Neutrophil (primary cell): ENCODE measurements around the gene NRG3.

Experiments
- H3K27ac ChIP-seq: fragments of 200-600 bp; sonication (generic); 2 replicates; pipeline ENCODE4 v1.5.1; 2016; ENCODE audit warnings: mild to moderate bottlenecking, moderate library complexity
- H3K27me3 ChIP-seq: fragments of 200-600 bp; sonication (generic); 2 replicates; pipeline ENCODE4 v1.6.0; 2016; ENCODE audit warnings: mild to moderate bottlenecking
- H3K36me3 ChIP-seq: fragments of 200-600 bp; sonication (generic); 2 replicates; pipeline ENCODE4 v1.5.1; 2017
- H3K4me1 ChIP-seq, 2 experiments: fragments of 200-600 bp in 1 of 2; sonication (generic) in 1 of 2; 1 replicate in 1 of 2; 2 replicates in 1 of 2; pipeline versions ENCODE4 v1.5.1 to v1.6.1; 2013 to 2016; ENCODE audit warnings: low read depth in 1 of 2, low read length in 1 of 2, mild to moderate bottlenecking in 1 of 2, moderate library complexity in 1 of 2; ENCODE audit not compliant: control insufficient read depth in 1 of 2, insufficient read depth in 1 of 2
- H3K4me3 ChIP-seq, 2 experiments: fragments of 200-600 bp in 1 of 2; sonication (generic) in 1 of 2; 1 replicate in 1 of 2; 2 replicates in 1 of 2; pipeline ENCODE4 v1.5.1; 2013 to 2016; ENCODE audit warnings: low read depth in 1 of 2, low read length in 1 of 2, mild to moderate bottlenecking in 1 of 2, moderate library complexity in 1 of 2
- H3K9me3 ChIP-seq: fragments of 200-600 bp; sonication (generic); 2 replicates; pipeline ENCODE4 v1.5.1; 2016
- TF ChIP-seq, protein P1 (sequence below): fragments of 200-600 bp; sonication (generic); IDR thresholded peaks from 2 replicates; pipeline ENCODE4 v1.5.1; 2016; ENCODE audit warnings: antibody characterized with exemption

The NRG3 gene

DNA sequence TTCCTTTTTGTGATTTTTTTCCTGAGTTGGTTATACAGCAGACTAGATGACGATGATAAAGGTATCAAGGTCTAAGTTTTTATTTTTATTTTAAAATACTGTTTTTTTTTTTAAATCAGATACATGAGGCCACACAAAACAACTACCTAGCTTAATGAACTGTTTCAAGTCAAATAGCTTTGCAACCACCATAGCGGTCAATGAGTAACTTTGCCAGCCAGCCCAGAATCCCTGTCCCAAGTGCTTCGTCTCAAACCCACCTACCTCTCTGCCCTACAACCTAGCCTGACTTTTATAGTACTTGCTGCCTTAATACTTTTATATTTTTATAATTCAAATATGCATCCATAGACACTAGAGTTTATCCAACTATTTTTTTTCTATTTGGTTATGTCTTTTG is 676.5 kb downstream of the NRG3 start:
- Histone ChIP-seq H3K27ac (no peak overlapping the region), H3K27me3 (no peaks in the 10 kb centered on the region), H3K36me3 (no peaks in the 10 kb centered on the region), H3K9me3 (no peaks in the 10 kb centered on the region), H3K4me3 (no peak overlapping the region), H3K4me1 (no peaks in the 10 kb centered on the region)
- TF ChIP-seq, protein P1, sequence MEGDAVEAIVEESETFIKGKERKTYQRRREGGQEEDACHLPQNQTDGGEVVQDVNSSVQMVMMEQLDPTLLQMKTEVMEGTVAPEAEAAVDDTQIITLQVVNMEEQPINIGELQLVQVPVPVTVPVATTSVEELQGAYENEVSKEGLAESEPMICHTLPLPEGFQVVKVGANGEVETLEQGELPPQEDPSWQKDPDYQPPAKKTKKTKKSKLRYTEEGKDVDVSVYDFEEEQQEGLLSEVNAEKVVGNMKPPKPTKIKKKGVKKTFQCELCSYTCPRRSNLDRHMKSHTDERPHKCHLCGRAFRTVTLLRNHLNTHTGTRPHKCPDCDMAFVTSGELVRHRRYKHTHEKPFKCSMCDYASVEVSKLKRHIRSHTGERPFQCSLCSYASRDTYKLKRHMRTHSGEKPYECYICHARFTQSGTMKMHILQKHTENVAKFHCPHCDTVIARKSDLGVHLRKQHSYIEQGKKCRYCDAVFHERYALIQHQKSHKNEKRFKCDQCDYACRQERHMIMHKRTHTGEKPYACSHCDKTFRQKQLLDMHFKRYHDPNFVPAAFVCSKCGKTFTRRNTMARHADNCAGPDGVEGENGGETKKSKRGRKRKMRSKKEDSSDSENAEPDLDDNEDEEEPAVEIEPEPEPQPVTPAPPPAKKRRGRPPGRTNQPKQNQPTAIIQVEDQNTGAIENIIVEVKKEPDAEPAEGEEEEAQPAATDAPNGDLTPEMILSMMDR = no peak

GRCh38 chr10:82552267-82552666 is 677.3 kb downstream of the NRG3 start:
- no peak overlapping the region for H3K4me3 ChIP-seq
- no peaks in the 10 kb centered on the region for H3K4me1 ChIP-seq
- no peaks in the 10 kb centered on the region for H3K36me3 ChIP-seq
- TF ChIP-seq, protein P1 = no peak
- no peak overlapping the region for H3K27ac ChIP-seq
- H3K9me3 ChIP-seq = no peaks in the 10 kb centered on the region
- no peaks in the 10 kb centered on the region for H3K27me3 ChIP-seq

GRCh38 chr10:82554381-82554780 is 679.4 kb downstream of the NRG3 start:
- Histone ChIP-seq H3K27ac (no peak overlapping the region), H3K27me3 (no peaks in the 10 kb centered on the region), H3K36me3 (no peaks in the 10 kb centered on the region), H3K9me3 (no peaks in the 10 kb centered on the region), H3K4me1 (no peaks in the 10 kb centered on the region), H3K4me3 (no peak overlapping the region)
- TF ChIP-seq, protein P1 = no peak

- H3K27me3 ChIP-seq = no peaks in the 10 kb centered on the region
- H3K36me3 ChIP-seq = no peaks in the 10 kb centered on the region
Measured at GRCh38 chr10:82558014-82558607, 683.1 kb downstream of the NRG3 start.

DNA sequence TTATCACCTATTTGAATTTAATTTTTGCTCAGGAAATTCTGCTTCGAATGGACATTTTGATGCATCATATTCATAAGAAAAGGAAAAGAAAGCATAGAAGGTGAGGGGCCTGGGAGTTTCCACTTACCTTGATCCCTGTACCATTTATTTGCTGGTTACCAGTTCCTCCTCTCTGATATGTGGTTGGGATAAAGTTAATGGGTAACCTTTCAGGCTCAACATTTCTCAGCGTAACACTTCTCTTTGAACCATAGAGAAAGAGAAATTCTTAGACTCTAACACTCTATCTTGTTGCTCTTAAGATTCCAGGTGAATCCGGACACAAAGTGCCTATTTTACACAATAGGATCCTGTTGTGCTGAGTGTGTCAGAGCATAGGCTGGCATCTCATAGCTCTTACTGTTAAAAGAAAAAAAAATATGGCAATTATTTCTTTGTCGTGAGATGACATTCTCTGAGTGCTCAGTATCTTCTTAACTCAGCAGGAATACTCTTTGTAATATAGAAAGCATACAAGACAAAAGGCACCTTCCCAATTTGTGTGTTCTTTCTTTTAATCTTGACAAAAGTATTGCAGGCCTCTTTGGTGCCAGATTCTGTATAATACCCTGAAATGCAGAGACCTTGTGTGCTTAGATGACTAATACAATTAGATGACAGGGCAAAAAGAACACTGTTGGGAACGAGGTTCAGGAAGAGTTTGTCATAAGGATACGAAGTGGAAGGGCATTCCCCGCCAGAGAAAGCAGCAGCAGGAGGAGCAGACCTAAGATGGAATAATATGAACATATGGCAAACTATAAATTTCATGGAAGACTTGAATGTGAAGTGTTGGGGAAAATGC is 689.6 kb downstream of the NRG3 start:
- H3K27me3 ChIP-seq = no peaks in the 10 kb centered on the region

More at GRCh38 chr10:82558014-82558607, 683.1 kb downstream of the NRG3 start:
- no peaks in the 10 kb centered on the region for H3K4me1 ChIP-seq
- H3K27ac ChIP-seq = no peak overlapping the region
- H3K4me3 ChIP-seq = no peak overlapping the region
- TF ChIP-seq, protein P1 = no peak
- no peaks in the 10 kb centered on the region for H3K9me3 ChIP-seq

More for the DNA sequence above, 689.6 kb downstream of the NRG3 start:
- no peaks in the 10 kb centered on the region for H3K36me3 ChIP-seq
- no peaks in the 10 kb centered on the region for H3K9me3 ChIP-seq
- TF ChIP-seq, protein P1 = no peak
- H3K4me1 ChIP-seq = no peaks in the 10 kb centered on the region
- no peak overlapping the region for H3K4me3 ChIP-seq
- no peak overlapping the region for H3K27ac ChIP-seq
